ENCODE data around the gene CBFA2T3. TPM values are rescaled to one million over a fixed set of nuclear protein-coding genes. Genes with fewer than 3 reads are reported as not detected.

CBFA2T3 gene
- total RNA-seq, 1 donor from 2014 or later: 32.8 TPM

- no peak overlapping the region for H3K27ac ChIP-seq
- TF ChIP-seq CTCF (IDR thresholded peaks at IDR 0.05): no peak
- intact Hi-C loops (cut with DNase I): no loop called here
- no peaks in the 10 kb centered on the region for H3K27me3 ChIP-seq
- H3K4me3 ChIP-seq: no peak overlapping the region
- H3K36me3 ChIP-seq: no peaks in the 10 kb centered on the region
- no peaks in the 10 kb centered on the region for H3K4me1 ChIP-seq
- no peaks in the 10 kb centered on the region for H3K9me3 ChIP-seq
- no peak for DNase-seq (ENCODE audit: low spot score in 2 of 2)
These were observed 89.0 kb downstream of the CBFA2T3 start for GRCh38 chr16:88888057-88888456.

GRCh38 chr16:88886845-88887521 lies 90.0 kb downstream of the CBFA2T3 start:
- Histone ChIP-seq H3K4me1 (no peaks in the 10 kb centered on the region), H3K9me3 (no peaks in the 10 kb centered on the region), H3K27me3 (no peaks in the 10 kb centered on the region), H3K36me3 (no peaks in the 10 kb centered on the region), H3K27ac (no peak overlapping the region), H3K4me3 (no peak overlapping the region)
- intact Hi-C loops (cut with DNase I): no loop called here
- TF ChIP-seq CTCF (IDR thresholded peaks at IDR 0.05): no peak
- no peak for DNase-seq (ENCODE audit: low spot score in 2 of 2)

- H3K9me3 ChIP-seq: no peaks in the 10 kb centered on the region
- no peak for DNase-seq (ENCODE audit: low spot score in 2 of 2)
- no peaks in the 10 kb centered on the region for H3K36me3 ChIP-seq
- no peak overlapping the region for H3K4me3 ChIP-seq
- H3K4me1 ChIP-seq: no peaks in the 10 kb centered on the region
- H3K27me3 ChIP-seq: no peaks in the 10 kb centered on the region
- intact Hi-C loops (cut with DNase I): no loop called here
- no peak for TF ChIP-seq CTCF (IDR thresholded peaks at IDR 0.05)
- no peak overlapping the region for H3K27ac ChIP-seq
These were observed 90.6 kb downstream of the CBFA2T3 start for GRCh38 chr16:88886420-88886844.

- no peak for TF ChIP-seq CTCF (IDR thresholded peaks at IDR 0.05)
- Histone ChIP-seq H3K9me3 (no peaks in the 10 kb centered on the region), H3K27ac (no peak overlapping the region), H3K36me3 (no peaks in the 10 kb centered on the region), H3K4me3 (no peak overlapping the region), H3K27me3 (no peaks in the 10 kb centered on the region), H3K4me1 (no peaks in the 10 kb centered on the region)
- intact Hi-C loops (cut with DNase I): no loop called here
- no peak for DNase-seq (ENCODE audit: low spot score in 2 of 2)
These were observed 91.2 kb downstream of the CBFA2T3 start for GRCh38 chr16:88885693-88886280.

GRCh38 chr16:88884569-88885271 lies 92.3 kb downstream of the CBFA2T3 start:
- H3K9me3 ChIP-seq: no peaks in the 10 kb centered on the region
- no peaks in the 10 kb centered on the region for H3K4me1 ChIP-seq
- intact Hi-C loops (cut with DNase I): no loop called here
- H3K4me3 ChIP-seq: no peak overlapping the region
- no peak for TF ChIP-seq CTCF (IDR thresholded peaks at IDR 0.05)
- H3K36me3 ChIP-seq: no peaks in the 10 kb centered on the region
- no peak for DNase-seq (ENCODE audit: low spot score in 2 of 2)
- H3K27ac ChIP-seq: no peak overlapping the region
- H3K27me3 ChIP-seq: no peaks in the 10 kb centered on the region
